ENCODE results near the gene KRTAP5-3.

Gene KRTAP5-3, protein sequence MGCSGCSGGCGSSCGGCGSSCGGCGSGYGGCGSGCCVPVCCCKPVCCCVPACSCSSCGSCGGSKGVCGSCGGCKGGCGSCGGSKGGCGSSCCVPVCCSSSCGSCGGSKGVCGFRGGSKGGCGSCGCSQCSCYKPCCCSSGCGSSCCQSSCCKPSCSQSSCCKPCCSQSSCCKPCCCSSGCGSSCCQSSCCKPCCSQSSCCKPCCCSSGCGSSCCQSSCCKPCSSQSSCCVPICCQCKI

DNA sequence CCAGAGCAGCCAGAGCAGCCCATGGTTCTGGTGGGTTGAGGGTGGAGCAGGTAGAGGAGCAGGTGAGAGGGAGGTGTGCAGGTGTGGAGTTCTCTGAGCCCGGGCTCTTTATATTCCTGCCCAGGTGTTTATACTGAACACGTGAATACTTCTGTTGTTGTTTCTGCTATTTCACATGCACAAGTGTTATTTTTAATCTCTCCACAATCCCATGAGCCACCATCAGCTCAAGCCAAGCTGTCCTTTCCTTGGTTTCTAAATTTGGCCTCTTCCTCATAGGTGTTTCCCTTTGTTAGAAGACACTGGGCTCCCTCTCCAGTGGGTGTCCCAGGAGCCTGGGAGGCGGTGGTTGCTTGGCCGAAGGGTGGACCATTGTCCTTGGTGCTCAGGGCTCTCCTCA is at the start of gene KRTAP5-3:
Gene KRTAP5-3 (minus strand): TSS at position 101 of the 400 bp plus-strand sequence. CDS start 78 bp downstream, at position 23.
- no peak for TF ChIP-seq ZNF274 (IDR thresholded peaks at IDR 0.05; ENCODE audit: low read depth, low read length)
- H3K4me3 ChIP-seq (ENCODE audit: low read length), result no peak within 1 kb of the TSS

DNA sequence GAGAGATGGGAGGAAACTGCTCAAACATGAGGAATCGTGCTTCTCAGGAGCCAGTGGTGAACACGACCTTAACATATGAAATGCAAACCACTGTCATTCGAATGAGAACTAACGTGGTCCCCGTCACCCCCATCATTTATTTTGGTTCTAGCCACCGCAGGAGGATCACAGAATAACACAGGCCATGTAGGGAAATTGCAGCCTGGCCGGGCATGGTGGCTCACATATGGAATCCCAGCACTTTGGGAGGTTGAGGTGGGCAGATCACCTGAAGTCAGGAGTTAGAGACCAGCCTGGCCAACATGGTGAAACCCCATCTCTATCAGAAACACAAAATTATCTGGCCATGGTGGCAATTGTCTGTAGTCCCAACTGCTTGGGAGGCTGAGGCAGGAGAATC is 48.4 kb upstream of the KRTAP5-3 start:
- TF ChIP-seq ZNF274 (IDR thresholded peaks at IDR 0.05; ENCODE audit: low read depth, low read length), result no peak
- no peak overlapping the region for H3K4me3 ChIP-seq (ENCODE audit: low read length)

DNA sequence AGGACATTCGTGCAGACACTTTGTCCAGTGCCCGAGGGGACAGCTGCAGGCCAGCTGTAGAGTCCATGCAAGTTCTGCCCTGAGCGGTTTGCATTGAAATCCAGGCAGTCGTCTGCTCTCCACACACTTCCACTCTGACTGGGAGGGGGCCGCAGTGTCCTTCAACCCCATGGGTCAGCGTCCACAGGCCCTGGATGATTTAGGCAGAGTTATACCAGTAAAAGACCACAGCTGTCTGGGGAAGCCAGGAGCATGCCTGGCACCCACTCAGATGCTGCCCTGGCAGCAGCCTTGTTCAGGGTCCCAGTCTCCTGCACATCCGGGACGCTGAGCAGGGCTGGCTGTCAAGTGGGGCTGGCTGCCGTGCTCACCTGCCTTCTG is 47.8 kb upstream of the KRTAP5-3 start:
- H3K4me3 ChIP-seq (ENCODE audit: low read length), result no peak overlapping the region
- no peak for TF ChIP-seq ZNF274 (IDR thresholded peaks at IDR 0.05; ENCODE audit: low read depth, low read length)

DNA sequence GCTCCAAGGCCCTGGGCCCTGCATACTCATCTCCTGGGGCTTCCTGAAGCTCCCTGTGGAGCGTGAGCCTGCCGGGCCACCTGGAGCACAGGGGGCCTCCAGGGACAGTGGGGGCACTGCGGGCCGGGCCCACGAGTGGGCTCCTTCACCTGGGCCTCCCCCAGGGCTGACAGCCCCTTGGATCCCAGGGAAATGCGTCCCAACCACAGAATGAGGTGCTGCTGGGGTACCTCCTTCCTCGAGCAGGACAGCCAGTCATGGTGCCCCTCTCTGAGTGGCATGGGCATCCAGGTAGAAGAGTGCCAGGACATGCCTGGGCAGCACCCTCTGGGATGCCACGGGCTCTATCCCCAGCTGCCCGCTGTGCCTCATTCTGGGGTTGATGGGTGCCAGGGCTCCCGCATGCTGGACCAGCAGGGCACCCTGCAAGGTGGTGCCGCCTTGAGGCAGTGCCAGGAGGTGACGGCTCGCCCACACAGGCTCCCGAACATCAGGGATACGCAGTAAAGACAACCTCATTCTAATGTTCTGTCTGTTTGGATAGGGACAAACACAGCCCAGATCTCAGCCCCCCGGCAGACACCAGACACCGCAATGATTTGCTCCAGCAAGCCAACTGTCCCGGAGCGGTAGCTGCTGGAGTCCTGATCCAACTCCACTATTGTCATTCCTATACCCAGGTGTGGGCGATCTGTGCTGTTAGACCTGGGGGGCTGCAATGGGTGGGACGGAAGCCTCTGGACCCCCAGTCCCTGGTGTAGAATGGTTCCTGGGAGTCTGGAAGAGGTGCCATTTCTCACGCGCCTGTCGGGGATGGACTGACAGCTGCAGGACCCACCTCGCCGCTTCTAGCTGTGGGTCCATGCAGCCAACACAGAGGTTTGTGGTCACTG is 47.2 kb upstream of the KRTAP5-3 start:
- TF ChIP-seq ZNF274 (IDR thresholded peaks at IDR 0.05; ENCODE audit: low read depth, low read length), result no peak
- H3K4me3 ChIP-seq (ENCODE audit: low read length), result no peak overlapping the region

DNA sequence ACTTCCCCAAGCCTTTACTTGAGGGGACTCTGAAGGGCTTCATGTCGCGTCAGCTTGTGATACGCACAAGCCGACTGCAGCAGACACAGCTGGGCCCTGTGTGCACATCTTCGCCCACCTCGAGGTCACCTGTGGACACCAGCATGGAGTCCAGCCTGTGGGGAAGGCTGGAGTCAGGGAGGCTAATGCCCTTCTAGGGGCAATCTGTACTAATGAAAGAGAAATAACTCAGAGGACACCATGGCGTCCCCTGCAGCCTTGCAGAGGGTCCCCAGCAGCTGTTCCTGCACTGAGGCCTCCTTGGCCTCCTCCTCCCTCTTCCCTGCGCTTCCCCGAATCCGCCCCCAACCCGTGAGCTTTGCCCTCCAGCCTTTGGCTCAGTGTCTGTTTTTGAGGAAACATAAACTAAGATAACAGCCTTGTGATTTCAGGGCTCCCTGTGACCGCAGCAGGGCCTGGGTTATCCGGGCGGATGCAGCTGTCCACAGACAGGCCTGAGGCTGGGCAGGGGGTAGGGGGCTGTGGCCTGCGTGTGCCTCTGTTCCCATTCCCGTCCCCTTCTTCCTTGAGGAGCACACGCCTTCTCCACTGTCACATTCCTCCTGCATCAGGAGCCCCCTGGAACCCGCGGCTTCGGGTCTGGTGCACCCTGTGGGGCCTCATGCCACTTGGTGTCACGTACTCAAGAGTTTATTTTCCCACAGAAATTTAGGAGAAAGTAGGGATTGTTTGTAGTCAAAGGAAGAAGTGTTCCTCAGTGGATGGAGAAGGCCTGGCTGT is 46.3 kb upstream of the KRTAP5-3 start:
- no peak for TF ChIP-seq ZNF274 (IDR thresholded peaks at IDR 0.05; ENCODE audit: low read depth, low read length)
- no peak overlapping the region for H3K4me3 ChIP-seq (ENCODE audit: low read length)

DNA sequence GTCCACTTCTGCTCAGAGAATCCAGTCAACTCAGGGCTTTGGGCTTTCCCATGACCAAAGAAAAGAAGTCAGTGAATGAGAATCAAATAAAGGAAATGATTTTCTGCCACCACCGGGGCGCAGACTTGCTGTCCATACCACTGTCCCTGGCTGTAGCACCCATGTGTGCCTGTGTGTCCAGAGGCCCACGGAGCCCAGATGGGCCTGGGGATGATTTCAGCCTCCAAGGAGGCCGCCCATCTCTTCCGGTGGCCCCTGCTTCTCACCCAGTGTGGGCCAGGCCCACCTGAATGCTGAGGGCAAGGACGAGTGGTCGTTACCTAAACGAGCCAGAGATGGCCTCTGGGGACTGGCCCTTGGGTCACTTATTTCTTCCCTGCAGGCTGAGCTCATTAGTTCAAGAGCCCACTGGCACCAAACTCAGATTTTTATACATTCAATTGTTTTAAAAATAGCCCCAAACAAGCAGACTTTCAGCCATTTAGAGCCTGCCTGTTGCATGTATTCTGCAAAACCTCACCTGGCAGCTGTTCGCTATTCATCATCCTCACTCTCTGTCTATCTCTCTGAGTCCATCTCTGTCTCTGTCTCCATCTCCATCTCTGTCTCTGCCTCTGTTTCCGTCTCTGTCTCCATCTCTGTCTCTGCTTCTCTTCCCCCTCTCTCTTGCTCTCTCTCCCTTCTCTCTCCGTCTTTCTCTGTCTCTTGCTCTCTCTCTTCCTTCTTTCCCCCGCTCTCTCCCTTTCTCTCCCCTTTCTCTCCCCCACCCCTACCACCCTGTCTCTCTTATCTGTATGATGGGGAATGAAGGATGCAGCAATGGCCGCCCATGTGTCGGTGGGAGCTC is 45.5 kb upstream of the KRTAP5-3 start:
- TF ChIP-seq ZNF274 (IDR thresholded peaks at IDR 0.05; ENCODE audit: low read depth, low read length), result no peak
- no peak overlapping the region for H3K4me3 ChIP-seq (ENCODE audit: low read length)

DNA sequence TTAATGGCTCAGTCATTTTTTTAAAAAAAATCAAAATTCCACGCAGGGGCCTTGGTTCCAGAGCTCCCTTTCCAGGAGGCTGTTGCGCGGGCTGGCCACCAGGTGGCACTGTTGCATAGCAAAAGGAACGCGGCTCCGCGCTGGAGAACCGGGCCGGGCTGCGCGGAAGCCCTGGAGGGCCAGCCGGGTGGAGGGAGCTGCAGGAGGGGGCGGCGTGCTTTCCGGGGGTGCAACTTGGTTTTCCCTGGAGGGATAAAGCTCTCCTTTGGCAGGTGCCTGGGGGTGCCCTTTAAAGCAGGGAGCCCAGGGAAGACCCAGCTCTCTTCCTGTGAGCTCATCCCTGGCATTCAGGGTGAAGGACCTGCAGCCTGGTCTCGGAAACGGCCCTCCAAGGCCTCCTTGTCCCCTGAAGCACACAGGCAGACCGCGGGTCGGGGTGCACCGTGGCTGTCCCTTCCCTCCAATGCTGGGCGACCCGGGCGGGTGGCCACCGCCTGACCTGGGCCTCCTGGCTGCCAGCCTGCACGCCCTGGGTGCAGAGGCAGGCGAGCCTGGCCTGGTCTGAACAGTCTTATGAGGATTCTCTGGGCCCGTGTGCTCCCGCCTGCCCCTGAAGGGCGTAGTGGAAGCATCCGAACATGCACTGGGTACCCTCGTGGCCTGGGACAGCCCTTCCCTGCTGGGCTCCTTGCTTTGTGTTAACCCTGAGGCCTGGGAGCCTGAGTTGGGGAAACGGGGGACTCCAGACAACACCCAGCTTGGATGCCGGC is 44.7 kb upstream of the KRTAP5-3 start:
- no peak overlapping the region for H3K4me3 ChIP-seq (ENCODE audit: low read length)

DNA sequence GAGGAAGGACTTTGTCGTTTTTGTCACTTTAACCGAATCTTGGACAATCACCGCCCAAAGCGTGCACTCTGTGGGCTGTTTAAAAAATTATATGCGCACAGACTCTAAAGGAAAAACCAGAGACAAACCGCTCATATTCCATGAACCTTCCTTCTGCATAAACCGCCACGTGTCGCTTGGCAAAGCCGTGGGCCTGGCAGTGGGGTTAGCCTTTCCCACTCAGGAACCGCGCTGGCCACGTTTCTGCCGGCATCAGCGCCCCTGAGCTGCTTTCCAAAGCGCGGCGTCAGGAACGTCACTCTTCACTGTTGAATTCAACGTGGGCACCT is 44.1 kb upstream of the KRTAP5-3 start:
- no peak for TF ChIP-seq ZNF274 (IDR thresholded peaks at IDR 0.05; ENCODE audit: low read depth, low read length)
- H3K4me3 ChIP-seq (ENCODE audit: low read length), result no peak overlapping the region

More for the DNA sequence above, 44.7 kb upstream of the KRTAP5-3 start:
- TF ChIP-seq ZNF274 (IDR thresholded peaks at IDR 0.05; ENCODE audit: low read depth, low read length), result no peak

DNA sequence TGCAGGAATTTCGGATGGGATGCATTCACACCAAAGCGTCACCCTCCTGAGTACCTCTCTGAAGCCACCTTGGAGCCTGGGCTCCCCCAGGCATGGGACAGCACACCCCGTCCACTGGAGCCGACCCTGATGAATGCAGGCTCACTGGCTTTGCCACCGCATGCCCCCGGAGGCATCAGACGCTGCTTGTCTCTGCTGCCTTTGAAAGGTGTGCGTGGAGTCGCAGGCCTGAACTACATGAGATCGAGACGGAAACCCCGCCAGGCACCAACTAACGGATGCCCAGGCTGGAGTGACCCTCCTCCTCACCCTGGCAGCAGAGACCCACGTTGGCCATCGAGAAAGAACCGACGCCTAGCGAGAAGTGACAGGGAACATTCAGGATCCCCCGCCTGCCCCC is 43.8 kb upstream of the KRTAP5-3 start:
- no peak overlapping the region for H3K4me3 ChIP-seq (ENCODE audit: low read length)
- no peak for TF ChIP-seq ZNF274 (IDR thresholded peaks at IDR 0.05; ENCODE audit: low read depth, low read length)

DNA sequence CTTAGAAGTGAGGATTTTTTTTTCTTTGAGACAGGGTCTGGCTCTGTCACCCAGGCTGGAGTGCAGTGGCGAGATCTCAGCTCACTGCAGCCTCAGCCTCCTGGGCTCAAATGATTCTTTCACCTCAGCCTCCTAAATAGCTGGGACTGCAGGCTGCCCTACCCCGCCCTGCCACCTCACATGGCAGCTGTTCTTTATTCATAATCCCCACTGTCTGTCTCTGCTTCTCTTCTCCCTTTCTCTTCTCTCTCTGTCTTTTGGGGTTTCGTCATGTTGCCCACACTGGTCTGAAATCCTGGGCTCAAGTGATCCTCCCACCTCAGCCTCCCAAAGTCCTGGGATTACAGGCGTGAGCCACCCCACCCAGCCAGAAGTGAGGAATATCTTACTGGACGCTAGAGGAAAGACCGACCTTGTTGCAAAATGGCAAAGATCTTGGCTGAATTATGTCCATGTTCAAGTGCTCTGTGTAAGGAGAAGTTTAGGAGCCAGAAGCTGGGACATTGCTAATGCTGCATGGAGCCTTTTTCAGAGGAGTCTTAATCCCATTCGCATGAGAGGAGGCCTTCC is 43.2 kb upstream of the KRTAP5-3 start:
- H3K4me3 ChIP-seq (ENCODE audit: low read length), result no peak overlapping the region
- TF ChIP-seq ZNF274 (IDR thresholded peaks at IDR 0.05; ENCODE audit: low read depth, low read length), result no peak

DNA sequence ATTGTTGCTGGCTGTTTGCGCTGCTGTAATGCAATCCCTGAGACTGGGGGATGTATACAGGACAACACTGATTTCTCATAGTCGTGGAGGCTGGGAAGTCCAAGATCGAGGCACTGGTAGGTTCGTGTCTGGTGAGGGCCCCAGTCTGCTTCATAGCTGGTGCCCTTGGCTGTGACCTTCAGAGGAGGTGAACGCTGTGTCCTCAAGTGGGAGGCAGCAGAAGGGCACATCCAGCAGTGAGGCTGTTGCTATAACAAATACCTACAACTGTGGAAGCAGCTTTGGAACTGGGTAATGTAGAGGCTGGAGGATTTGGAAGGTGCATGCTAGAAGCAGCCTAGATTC is 42.6 kb upstream of the KRTAP5-3 start:
- no peak for TF ChIP-seq ZNF274 (IDR thresholded peaks at IDR 0.05; ENCODE audit: low read depth, low read length)
- no peak overlapping the region for H3K4me3 ChIP-seq (ENCODE audit: low read length)

DNA sequence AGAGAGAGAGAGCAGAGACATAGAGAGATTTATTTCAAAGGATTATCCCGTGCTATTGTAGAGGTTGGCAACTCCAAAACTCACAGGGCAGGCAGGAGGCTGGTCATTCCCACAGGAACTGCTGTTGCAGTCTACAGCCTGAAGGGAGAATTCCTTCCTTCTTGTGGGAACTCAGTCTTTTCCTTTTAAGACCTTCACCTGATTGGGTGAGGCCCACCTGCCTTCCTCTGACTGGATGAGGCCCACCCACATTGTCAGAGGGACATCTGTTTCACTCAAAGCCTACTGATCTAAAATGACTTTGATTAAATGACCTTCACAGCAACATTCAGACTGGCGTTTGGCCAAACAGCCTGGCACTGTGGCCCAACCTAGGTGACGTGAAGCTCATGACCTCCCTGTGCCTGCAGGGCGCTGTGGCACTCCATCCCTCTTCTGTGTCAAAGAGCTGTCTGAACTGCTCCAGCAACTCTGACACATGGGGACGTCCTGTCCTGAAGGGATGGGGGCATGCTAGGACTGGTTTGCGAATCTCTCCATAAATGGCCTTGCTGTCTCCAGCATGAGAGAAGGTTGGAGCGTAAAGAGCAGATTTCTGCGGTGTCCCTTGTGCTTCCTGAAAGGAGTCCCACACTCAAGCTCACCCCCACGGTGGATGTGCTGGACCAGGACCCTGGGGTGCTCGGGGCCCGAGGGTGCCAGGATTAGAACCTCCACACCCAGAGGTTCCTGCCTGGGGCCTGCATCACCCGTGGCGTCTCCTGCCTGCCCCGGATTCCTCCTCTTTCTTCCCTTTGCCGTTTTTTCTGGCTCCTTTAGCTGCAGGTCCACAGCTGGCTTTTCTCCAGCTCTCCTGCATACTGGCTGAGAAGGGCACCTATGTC is 42.0 kb upstream of the KRTAP5-3 start:
- H3K4me3 ChIP-seq (ENCODE audit: low read length), result no peak overlapping the region

More for the DNA sequence above, 42.0 kb upstream of the KRTAP5-3 start:
- no peak for TF ChIP-seq ZNF274 (IDR thresholded peaks at IDR 0.05; ENCODE audit: low read depth, low read length)
